Measurements from ENCODE around the gene SRSF3. TPM values are rescaled to one million over a fixed set of nuclear protein-coding genes. Genes with fewer than 3 reads are reported as not detected.

The SRSF3 gene
- polyA plus RNA-seq, 1 donor (not counting 4 experiments of a cell fraction or from before 2014, with no cell fraction given), result 398 TPM

Small RNAs within 50 kb of the gene (small RNA-seq; reads per million reads assigned to genes)
- gene MIR3925 (ENCODE audit: insufficient read length in 3 of 3, low read depth in 3 of 3, low replicate concordance in 1 of 3) (0 to 0.33 (median 0.25) reads per million in 3 experiments), gene RNU1-88P (ENCODE audit: insufficient read length in 3 of 3, low read depth in 3 of 3, low replicate concordance in 1 of 3) (4.1 to 17.6 (median 6.0) reads per million in 3 experiments)

Other genes starting within 250 kb of the SRSF3 start
- gene ETV7, start 206.7 kb upstream of the SRSF3 start, polyA plus RNA-seq, result 0.22 to 0.27 TPM (median 0.25 TPM) in 3 replicates
- 0.06 to 0.08 TPM (median 0.06 TPM) in 3 replicates for gene PXT1, start 151.5 kb upstream of the SRSF3 start, polyA plus RNA-seq
- gene KCTD20, start 151.4 kb upstream of the SRSF3 start, polyA plus RNA-seq, result 23.3 to 31.8 TPM (median 24.8 TPM) in 3 replicates
- gene STK38, start 46.9 kb upstream of the SRSF3 start, polyA plus RNA-seq, result 16.1 to 28.4 TPM (median 24.4 TPM) in 3 replicates
- 146 to 355 TPM (median 185 TPM) in 3 replicates for gene CDKN1A, start 84.4 kb downstream of the SRSF3 start, polyA plus RNA-seq
- gene RAB44, start 103.5 kb downstream of the SRSF3 start, polyA plus RNA-seq, result 0.03 TPM in 2 of 3 replicates, not detected in the other
- gene CPNE5, start 245.1 kb downstream of the SRSF3 start, polyA plus RNA-seq, result 0.02 to 0.09 TPM (median 0.05 TPM) in 3 replicates

Measured in keratinocyte (primary cell).